Measurements from ENCODE around the gene PHRF1. TPM values are rescaled to one million over a fixed set of nuclear protein-coding genes. Genes with fewer than 3 reads are reported as not detected.

Gene PHRF1
- total RNA-seq, 6 experiments from 2014 or later: 15.4 to 21.9 (median 20.3) TPM

DNA sequence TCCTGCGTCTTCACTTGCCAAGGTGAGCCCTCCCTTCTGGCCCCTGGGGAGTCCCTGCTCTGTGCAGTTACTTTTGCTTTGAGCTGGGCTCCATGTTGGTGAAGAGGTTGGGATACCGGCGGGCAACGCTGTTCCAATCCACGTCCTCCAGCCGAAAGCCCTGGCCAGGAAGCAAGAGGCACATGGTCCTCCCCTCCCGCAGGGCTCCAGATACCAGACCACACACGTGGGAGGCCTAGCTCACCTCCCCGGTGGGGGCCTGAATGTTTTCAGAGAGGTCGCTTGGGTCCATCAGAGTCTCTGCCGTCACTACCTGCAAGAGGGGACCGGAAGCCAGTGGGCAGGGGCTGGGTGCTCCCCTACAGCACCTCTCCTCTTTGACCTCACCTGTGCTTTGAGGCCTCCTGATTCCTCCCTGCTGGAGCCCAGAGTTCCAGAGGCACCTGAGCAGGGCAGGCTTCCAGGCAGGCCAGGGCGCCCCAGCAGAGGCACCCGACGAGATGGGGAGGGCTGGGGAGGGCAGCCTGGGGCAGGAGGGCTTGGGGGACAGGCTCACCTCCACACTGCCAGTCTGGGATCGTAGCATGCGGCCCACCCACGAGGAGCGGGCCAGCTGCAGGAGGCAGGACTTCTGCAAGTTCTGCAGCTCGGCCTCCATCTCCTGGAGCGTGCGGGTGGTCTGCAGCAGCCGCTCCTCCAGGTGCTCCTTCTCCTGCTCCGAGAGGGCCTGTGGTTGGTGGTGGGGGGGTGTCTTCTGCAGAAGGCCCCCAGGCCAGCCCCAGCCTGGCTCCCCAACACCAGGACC, 18.7 kb upstream of the PHRF1 start:
- no peak for ATAC-seq
- H3K4me3 ChIP-seq: no peak overlapping the region
- peaks cover 0 to 5% (median 0%) of the 10 kb centered on the region in 4 donors for H3K36me3 ChIP-seq
- peaks cover 0 to 31% (median 5%) of the 10 kb centered on the region in 4 donors for H3K4me1 ChIP-seq
- no peak for TF ChIP-seq POLR2A (IDR thresholded peaks at IDR 0.05)
- TF ChIP-seq, protein P1, sequence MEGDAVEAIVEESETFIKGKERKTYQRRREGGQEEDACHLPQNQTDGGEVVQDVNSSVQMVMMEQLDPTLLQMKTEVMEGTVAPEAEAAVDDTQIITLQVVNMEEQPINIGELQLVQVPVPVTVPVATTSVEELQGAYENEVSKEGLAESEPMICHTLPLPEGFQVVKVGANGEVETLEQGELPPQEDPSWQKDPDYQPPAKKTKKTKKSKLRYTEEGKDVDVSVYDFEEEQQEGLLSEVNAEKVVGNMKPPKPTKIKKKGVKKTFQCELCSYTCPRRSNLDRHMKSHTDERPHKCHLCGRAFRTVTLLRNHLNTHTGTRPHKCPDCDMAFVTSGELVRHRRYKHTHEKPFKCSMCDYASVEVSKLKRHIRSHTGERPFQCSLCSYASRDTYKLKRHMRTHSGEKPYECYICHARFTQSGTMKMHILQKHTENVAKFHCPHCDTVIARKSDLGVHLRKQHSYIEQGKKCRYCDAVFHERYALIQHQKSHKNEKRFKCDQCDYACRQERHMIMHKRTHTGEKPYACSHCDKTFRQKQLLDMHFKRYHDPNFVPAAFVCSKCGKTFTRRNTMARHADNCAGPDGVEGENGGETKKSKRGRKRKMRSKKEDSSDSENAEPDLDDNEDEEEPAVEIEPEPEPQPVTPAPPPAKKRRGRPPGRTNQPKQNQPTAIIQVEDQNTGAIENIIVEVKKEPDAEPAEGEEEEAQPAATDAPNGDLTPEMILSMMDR (IDR thresholded peaks at IDR 0.05): no peak
- WGBS (ENCODE audit: insufficient coverage, low coverage, low lambda C conversion rate, missing lambda C conversion rate): 83% methylated on average over 4 of the region's 24 CpGs
- intact Hi-C loops (cut with DNase I): loop anchor here (5.0 to 10.0 kb wide), 2 partner anchors 55 to 197 kb away; no protein-coding TSS in a partner anchor
- no peaks in the 10 kb centered on the region for H3K27me3 ChIP-seq
- peak in 1 of 3 donors; percentile 20 for DNase-seq
- no peaks in the 10 kb centered on the region for H3K9me3 ChIP-seq
- no peak overlapping the region for H3K27ac ChIP-seq

DNA sequence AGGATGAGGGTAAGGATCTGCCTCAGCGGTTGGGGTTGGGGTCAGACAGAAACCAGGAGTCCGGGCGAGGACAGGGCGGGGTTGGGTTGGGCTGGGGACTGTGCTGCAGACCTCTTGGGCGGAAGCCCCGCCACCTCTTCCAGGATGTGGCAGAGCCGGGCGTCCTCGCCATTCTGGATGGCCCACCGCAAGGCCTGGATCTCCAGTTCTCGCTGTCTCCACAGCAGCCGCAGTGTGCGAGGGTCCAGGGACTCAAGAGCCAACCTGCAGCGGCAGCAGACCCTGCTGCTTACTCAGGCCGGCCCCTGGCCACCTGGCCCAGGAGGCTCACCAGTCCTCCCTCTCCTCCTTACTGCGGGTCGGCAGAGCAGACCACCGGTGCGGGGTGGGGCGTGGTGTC, 17.8 kb upstream of the PHRF1 start:
- no CpG with 5 or more reads among the region's 20 CpGs for WGBS (ENCODE audit: insufficient coverage, low coverage, low lambda C conversion rate, missing lambda C conversion rate)
- Histone ChIP-seq H3K27me3 (no peaks in the 10 kb centered on the region), H3K4me3 (no peak overlapping the region), H3K4me1 (peaks cover 0 to 31% (median 8%) of the 10 kb centered on the region in 4 donors), H3K36me3 (peaks cover 0 to 6% (median 2%) of the 10 kb centered on the region in 4 donors), H3K9me3 (no peaks in the 10 kb centered on the region), H3K27ac (no peak overlapping the region)
- TF ChIP-seq, protein P1 (IDR thresholded peaks at IDR 0.05): no peak
- no peak for TF ChIP-seq POLR2A (IDR thresholded peaks at IDR 0.05)
- ATAC-seq: no peak
- intact Hi-C loops (cut with DNase I): loop anchor here (5.0 to 10.0 kb wide), 2 partner anchors 54 to 196 kb away; no protein-coding TSS in a partner anchor
- DNase-seq: peak in 2 of 3 donors; percentile 23 to 55

DNA sequence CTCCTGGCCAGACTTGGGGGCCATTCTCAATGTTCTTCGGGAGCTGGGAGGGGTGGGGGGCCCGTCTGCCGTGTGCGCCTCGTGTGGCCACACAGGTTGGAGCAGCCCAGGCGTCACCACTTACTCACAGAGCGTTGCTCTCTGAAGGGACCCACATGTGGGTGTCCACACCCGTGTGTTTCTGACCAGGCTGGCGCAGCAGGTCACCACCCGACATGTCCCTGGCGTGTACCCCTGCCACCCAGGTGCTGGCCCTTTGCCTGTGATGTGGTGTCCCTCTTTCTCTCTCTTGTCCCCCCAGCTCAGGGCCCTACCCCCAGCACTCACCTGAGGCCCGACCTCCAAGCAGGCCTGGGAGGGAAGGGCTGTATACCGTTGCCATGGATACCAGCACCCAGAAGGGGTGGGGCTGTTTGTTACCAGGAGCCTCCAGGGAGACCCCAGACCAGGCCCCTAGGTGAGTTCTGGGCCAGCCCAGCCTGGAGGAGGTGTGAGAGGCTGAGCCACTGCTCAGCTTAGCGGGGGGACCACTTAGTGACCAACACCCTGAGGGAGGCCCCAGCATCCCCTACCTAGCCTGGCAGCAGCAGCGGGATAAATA, 17.1 kb upstream of the PHRF1 start:
- ATAC-seq: no peak
- no peak for TF ChIP-seq POLR2A (IDR thresholded peaks at IDR 0.05)
- TF ChIP-seq, protein P1 (IDR thresholded peaks at IDR 0.05): no peak
- H3K27ac ChIP-seq: peak overlapping the region in 2 of 3 donors; percentile 20 to 43
- DNase-seq: peak in 2 of 3 donors; percentile 30 to 55
- no peak overlapping the region for H3K4me3 ChIP-seq
- no peaks in the 10 kb centered on the region for H3K9me3 ChIP-seq
- no CpG with 5 or more reads among the region's 15 CpGs for WGBS (ENCODE audit: insufficient coverage, low coverage, low lambda C conversion rate, missing lambda C conversion rate)
- intact Hi-C loops (cut with DNase I): loop anchor here (5.0 to 10.0 kb wide), 2 partner anchors 53 to 196 kb away; no protein-coding TSS in a partner anchor
- H3K27me3 ChIP-seq: no peaks in the 10 kb centered on the region
- H3K36me3 ChIP-seq: peaks cover 0 to 6% (median 2%) of the 10 kb centered on the region in 4 donors
- peaks cover 0 to 31% (median 8%) of the 10 kb centered on the region in 4 donors for H3K4me1 ChIP-seq

DNA sequence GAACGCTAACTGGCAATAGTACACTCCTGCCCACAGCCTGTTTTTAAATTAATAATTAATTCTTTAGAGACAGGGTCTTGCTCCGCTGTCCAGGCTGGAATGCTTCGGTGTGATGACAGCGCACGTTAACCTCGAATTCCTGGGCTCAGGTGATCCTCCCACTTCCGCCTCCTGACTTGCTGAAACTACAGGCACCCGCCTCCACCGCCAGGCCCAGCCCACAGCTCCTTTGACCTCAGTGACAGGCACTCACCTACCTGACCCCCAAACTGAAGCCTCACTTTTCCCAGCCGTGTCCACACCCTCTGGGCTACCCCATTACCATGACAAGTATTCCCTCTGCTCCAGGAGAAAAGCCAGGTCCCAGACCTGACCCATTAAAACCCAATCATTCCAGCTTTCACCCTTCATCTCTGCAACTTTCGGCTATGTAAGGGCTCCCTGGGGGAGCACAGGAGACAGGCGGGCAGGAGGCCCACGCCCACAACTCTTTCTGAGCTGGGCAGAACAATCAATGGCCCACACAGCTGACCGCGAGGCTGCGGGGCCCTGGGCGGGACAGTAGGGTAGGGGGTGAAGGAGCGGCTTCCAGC, 16.5 kb upstream of the PHRF1 start:
- Histone ChIP-seq H3K4me1 (peaks cover 0 to 27% (median 8%) of the 10 kb centered on the region in 4 donors), H3K4me3 (peak overlapping the region; percentile 72 to 100 (median 84)), H3K36me3 (peaks cover 0 to 6% (median 2%) of the 10 kb centered on the region in 4 donors), H3K9me3 (no peaks in the 10 kb centered on the region), H3K27me3 (no peaks in the 10 kb centered on the region), H3K27ac (peak overlapping the region; percentile 50 to 83 (median 81))
- intact Hi-C loops (cut with DNase I): loop anchor here (5.0 to 10.0 kb wide), 2 partner anchors 52 to 195 kb away; no protein-coding TSS in a partner anchor
- ATAC-seq (peak; percentile 49 to 56 (median 54)), DNase-seq (peak; percentile 85 to 90 (median 87))
- 30% methylated on average over 9 of the region's 18 CpGs for WGBS (ENCODE audit: insufficient coverage, low coverage, low lambda C conversion rate, missing lambda C conversion rate)
- TF ChIP-seq, protein P1 (IDR thresholded peaks at IDR 0.05): peak in 1 of 4 donors; percentile 6
- TF ChIP-seq POLR2A (IDR thresholded peaks at IDR 0.05): peak; percentile 73
